NCI-H146 treated with DMSO at 0.1 percent for 48 hours (cell line): ENCODE data around the gene LAMC1.
"Not testable (repeated sequence)": the region's sequence is repeated elsewhere in the genome, so short reads cannot be mapped to it uniquely, and the experiment has no call there.

Source experiments
- DNase-seq: peaks from one replicate; lab custom pipeline; 2025; ENCODE audit not compliant: unreplicated experiment; lab: John Stamatoyannopoulos, UW

LAMC1 gene

GRCh38 chr1:183143576-183144315 is 120.5 kb downstream of the LAMC1 start:
- DNase-seq = no peak

- DNase-seq = no peak
These were observed 121.5 kb downstream of the LAMC1 start for GRCh38 chr1:183144752-183145151.

DNA sequence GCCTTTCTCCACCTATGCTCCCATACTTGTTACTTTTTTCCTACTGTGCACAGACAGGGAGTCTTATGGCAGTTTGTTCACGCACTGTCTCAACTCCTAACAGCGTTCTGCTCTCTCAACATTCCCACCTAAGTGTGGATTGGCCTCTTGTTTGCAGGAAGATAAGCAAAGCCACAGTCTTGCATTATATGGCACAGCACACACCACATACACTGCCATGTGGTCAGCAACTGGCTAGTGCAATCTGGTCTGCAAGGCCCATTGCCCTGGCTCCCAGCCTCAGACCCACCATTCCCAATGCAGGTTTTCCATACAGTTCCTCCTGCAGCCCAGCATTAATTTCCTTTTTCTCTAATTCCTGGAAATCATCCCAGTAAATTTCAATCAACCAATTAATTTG is 124.5 kb downstream of the LAMC1 start:
- DNase-seq = no peak

GRCh38 chr1:183148599-183148998 is 125.4 kb downstream of the LAMC1 start:
- no peak for DNase-seq

GRCh38 chr1:183149273-183149672 is 126.1 kb downstream of the LAMC1 start:
- DNase-seq = no peak

- DNase-seq = not testable (repeated sequence)
These were observed 126.8 kb downstream of the LAMC1 start for GRCh38 chr1:183150032-183150431.

DNA sequence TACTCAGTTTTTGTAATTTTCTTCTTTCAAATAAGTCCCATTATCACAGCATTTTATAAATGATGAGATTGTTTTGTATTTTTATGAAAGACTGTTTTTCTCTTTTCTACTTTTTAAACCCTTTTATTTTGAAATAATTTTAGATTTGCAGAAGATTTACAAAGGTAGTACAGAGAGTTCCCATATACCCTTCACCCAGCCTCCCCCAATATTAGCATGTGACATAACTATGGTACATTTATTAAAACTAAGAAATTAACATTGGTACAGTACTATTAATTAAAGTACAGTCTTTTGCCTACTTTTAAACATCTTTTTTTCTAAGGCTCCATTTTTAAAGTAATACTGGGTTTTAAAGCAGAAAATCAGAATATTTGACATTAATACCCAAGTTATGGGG is 127.2 kb downstream of the LAMC1 start:
- no peak for DNase-seq

- DNase-seq = no peak
These were observed 129.0 kb downstream of the LAMC1 start for GRCh38 chr1:183152180-183152579.

DNA sequence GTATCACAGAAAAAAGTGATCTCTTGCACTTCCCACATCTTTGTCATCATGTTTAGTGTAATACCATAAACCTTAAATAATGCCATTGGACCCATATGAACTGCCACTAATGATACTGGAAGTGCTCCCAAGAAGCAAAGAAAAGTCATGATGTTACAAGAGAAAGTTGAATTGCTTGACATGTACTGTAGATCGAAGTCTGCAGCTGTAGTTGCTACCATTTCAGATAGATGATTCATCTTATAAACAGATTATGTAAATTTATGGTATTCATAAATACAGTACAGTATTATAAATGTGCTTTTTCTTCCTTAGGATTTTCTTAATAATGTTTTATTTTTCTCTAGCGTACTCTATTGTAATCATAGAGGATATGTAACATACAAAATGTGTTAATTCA is 132.7 kb downstream of the LAMC1 start:
- DNase-seq = no peak

DNA sequence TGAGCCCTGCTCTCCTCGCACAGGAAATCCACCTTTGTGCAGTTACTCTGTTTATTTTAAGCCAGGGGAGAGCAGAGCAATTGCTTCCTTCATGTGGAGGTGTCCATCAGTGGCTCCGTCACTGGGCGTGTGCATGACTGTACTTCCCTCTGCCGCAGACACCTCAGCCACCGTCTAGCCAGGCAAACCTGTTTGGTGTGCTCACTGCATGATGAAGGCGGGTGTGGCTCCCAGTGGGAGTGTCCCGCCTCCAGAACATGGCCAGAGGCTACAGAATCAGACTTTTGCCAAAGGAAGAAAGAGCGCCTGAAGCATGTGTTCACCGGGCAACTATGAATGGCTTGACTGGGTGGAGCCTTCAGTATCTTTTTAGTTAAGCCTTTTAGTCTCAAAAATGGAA is 136.7 kb downstream of the LAMC1 start:
- peak; percentile 48 for DNase-seq

DNA sequence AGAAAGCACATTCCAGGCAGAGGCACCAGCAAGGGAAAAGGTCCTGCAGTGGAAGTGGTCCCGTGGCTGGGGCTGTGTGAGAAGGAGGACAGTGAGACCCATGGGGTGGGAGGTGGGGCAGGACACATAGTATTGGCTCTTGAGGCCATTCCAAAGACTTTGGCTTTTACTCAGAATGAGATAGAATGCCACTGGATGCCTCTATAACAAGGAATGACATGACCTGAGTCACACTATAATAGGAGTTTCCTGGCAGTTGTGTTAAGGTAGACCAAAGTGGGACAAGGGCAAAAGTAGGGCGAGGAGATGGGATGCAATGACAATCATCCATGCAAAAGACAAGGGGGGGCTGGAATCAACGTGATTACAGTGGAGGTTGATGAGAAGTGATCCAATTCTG is 138.2 kb downstream of the LAMC1 start:
- no peak for DNase-seq

DNA sequence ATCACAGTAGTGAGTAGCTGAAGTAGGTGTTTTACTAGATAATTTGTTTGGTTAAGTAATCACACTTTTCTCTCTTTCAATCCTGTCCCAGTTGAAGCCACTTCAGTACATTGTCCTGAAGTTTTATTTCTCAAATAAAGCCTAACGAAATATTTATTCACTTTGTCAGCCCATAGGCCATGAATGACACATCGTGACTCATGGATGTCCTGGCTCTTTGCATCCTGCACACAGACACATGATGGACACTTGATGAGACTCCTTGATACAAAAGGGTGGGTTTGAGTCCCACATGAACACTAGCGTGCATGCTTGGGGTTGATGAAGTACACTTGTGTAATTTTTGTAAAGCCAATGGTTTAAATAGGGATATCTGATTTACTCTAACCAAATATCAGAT is 140.1 kb downstream of the LAMC1 start:
- DNase-seq = no peak

DNA sequence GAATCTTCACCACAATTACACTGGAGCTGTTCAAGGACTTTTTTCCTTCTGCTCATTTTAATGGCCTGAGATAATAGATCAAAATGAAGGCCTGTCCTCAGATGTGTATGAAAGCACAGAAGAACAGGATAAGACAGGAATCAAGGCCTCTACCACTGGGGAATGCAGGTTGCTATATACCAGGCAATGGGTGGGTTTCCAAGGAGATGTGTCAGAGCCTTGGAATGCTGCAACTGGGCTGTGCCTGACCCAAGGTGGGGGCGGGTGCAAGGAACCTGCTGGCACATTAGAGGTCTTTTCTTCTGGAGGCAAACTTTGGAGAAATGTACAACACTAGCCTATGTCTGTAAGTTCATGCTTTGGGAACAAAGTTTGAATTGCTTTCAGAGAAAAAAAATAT is 141.1 kb downstream of the LAMC1 start:
- DNase-seq = no peak

- no peak for DNase-seq
These were observed 141.7 kb downstream of the LAMC1 start for GRCh38 chr1:183164963-183165362.

- DNase-seq = no peak
These were observed 142.2 kb downstream of the LAMC1 start for GRCh38 chr1:183165456-183165855.

DNA sequence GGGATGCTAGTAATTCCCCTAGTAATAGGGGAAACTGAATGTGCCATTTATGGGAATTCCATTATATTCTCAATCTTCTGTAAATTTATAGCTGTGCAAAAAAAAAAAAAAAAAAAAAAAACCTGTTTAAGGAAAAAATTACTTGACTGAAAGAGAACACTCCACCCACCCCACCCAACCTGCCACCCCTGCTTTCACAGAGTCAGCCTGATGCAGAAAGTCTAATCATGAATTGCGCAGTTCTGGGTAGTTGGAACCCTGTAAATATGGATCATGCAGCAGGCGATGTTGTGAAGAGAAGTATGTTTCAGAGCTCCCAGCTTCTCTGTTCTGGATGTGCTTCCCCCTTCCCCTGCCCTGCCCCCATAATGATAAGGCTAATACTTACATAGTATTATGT is 143.2 kb downstream of the LAMC1 start:
- DNase-seq = no peak

- DNase-seq = no peak
These were observed 144.5 kb downstream of the LAMC1 start for GRCh38 chr1:183167676-183168075.

- no peak for DNase-seq
These were observed 145.1 kb downstream of the LAMC1 start for GRCh38 chr1:183168308-183168707.

DNA sequence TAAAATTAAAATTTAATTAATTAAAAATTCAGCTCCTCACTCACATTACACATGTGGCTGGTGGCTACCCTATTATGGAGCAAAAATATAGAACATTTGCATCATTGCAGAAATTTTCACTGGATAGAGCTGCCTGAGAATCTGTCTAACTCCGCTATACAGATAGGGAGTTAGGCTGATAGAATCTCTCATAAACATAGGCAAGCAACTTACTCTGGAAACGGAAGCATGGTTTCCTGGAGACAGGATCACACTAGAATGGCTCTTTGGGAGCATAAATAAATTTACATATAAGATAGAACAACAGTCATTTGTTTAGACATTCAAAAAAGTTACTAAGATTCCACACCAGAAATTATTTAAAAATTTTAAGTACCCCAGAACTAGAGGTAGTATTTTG is 150.6 kb downstream of the LAMC1 start:
- no peak for DNase-seq

DNA sequence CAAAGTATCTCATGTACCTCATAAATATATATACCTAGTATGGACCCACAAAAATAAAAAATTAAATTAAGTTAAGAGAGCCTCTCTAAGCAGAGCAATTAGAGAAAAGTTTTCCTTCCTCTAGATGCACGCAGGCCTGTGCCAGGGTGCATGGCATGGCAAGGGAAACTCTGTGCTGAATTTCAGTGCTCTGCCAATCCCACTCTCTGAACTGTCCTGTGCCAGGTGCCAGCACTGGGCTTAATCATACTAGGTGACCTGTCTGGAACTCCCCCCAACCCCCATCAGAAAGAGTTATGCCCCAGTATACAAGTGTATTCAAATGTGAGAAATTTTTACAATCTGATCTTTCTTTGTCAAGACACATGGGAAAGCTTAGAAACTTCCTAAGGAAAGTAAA is 152.4 kb downstream of the LAMC1 start:
- DNase-seq = no peak

- DNase-seq = no peak
These were observed 155.3 kb downstream of the LAMC1 start for GRCh38 chr1:183178545-183178944.

DNA sequence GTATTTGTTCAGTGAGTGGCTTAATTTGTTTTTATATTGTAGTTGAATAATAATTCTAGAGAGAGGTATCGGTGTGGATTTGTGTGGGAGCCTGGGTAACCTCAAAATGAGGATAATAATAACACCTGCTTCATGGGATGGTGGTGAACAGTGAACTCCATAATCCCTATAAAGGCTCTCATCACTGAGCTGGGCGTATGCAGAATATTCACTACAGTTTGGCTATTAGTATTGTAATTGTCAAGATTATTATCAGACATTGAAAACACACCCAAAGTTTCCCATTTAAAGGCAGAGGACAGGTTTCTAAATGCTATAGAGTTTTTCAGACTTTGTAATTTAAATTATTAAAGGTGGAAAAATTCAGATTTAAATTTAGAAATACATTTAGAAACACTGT is 155.8 kb downstream of the LAMC1 start:
- DNase-seq = no peak

- DNase-seq = no peak
These were observed 157.0 kb downstream of the LAMC1 start for GRCh38 chr1:183180218-183180617.
